OCI-LY7 (cell line): ENCODE data around the gene SNX22. TPM values are rescaled to one million over a fixed set of nuclear protein-coding genes. Genes with fewer than 3 reads are reported as not detected.

Experiments used
- BruUV-seq: library from RNA; stranded (reverse); fragments of 400-500 nt; replicated peaks from 2 replicates; lab custom pipeline; 2021; lab: Mats Ljungman, UMichigan
- CTCF ChIA-PET: fragments of 300-600 bp; sonication (Branson Sonifier 250); formaldehyde crosslinking; loops from one replicate; lab custom pipeline; 2022; ENCODE audit warnings: antibody characterized with exemption; ENCODE audit not compliant: unreplicated experiment; lab: Charles Lee
- POLR2A ChIA-PET: fragments of 300-600 bp; sonication (Branson Sonifier 250); formaldehyde crosslinking; loops from one replicate; lab custom pipeline; 2022; ENCODE audit warnings: antibody characterized with exemption; lab: Charles Lee
- DNase-seq: peaks from one replicate; pipeline ENCODE4 v3.0.0-alpha.2; 2015; ENCODE audit warnings: low spot score
- H2AFZ ChIP-seq: fragments of 200-600 bp; sonication (generic), shearing (Covaris generic); 2 replicates; pipeline ENCODE4 v1.6.1; 2014; ENCODE audit warnings: mild to moderate bottlenecking, antibody characterized with exemption, low read length, moderate library complexity
- H3K27ac ChIP-seq: fragments of 200-600 bp; sonication (generic); 2 replicates; pipeline ENCODE4 v1.5.1; 2014; ENCODE audit warnings: mixed run types, low read depth, mild to moderate bottlenecking, moderate library complexity, low read length, inconsistent platforms; ENCODE audit not compliant: poor library complexity, severe bottlenecking
- H3K36me3 ChIP-seq: fragments of 200-600 bp; sonication (generic); 2 replicates; pipeline ENCODE4 v1.6.1; 2014; ENCODE audit warnings: mild to moderate bottlenecking, antibody characterized with exemption, low read length, moderate library complexity, mixed read lengths; ENCODE audit not compliant: insufficient read depth
- H3K4me1 ChIP-seq: fragments of 200-600 bp; sonication (generic); 2 replicates; pipeline ENCODE4 v1.5.1; 2014; ENCODE audit warnings: mild to moderate bottlenecking, low read length; ENCODE audit not compliant: insufficient read depth, poor library complexity, severe bottlenecking
- H3K4me2 ChIP-seq: fragments of 200-600 bp; sonication (generic); 2 replicates; pipeline ENCODE4 v1.6.1; 2014; ENCODE audit warnings: mild to moderate bottlenecking, low read length
- H3K4me3 ChIP-seq: fragments of 200-600 bp; sonication (generic); 2 replicates; pipeline ENCODE4 v1.5.1; 2014; ENCODE audit warnings: mild to moderate bottlenecking, low read depth, low read length; ENCODE audit not compliant: poor library complexity, severe bottlenecking
- H3K79me2 ChIP-seq: fragments of 200-600 bp; sonication (generic); 2 replicates; pipeline ENCODE4 v1.6.1; 2016; ENCODE audit warnings: low read depth, mild to moderate bottlenecking, low read length, moderate library complexity, mixed read lengths; ENCODE audit not compliant: insufficient read depth
- H3K9me2 ChIP-seq: fragments of 200-600 bp; sonication (generic); 2 replicates; pipeline ENCODE4 v1.6.1; 2016; ENCODE audit warnings: mild to moderate bottlenecking, low read length, mixed read lengths; ENCODE audit not compliant: insufficient read depth
- H3K9me3 ChIP-seq: fragments of 200-600 bp; sonication (generic); 2 replicates; pipeline ENCODE4 v1.6.1; 2014; ENCODE audit warnings: mild to moderate bottlenecking, mixed run types, low read length, mixed read lengths
- H4K20me1 ChIP-seq: fragments of 200-600 bp; sonication (generic); 2 replicates; pipeline ENCODE4 v1.6.1; 2014; ENCODE audit warnings: mild to moderate bottlenecking, antibody characterized with exemption, low read length, moderate library complexity, mixed read lengths; ENCODE audit not compliant: insufficient read depth
- CTCF ChIP-seq: fragments of 200-600 bp; sonication (generic); conservative IDR thresholded peaks from 2 replicates; pipeline ENCODE4 v1.5.1; 2014; ENCODE audit warnings: mild to moderate bottlenecking, antibody characterized with exemption, low read length, moderate library complexity, mixed read lengths
- EZH2phosphoT487 ChIP-seq: fragments of 200-600 bp; sonication (generic); IDR thresholded peaks from 2 replicates; pipeline ENCODE4 v1.6.1; 2018; ENCODE audit warnings: low read depth, borderline replicate concordance, mild to moderate bottlenecking, mixed run types, antibody characterized with exemption, low read length, moderate library complexity, mixed read lengths
- intact Hi-C: fragments of 100-400 bp; cut with micrococcal nuclease; formaldehyde crosslinking; loops from one replicate; pipeline ENCODE4 v1.10.0; 2022; ENCODE audit not compliant: unreplicated experiment
- total RNA-seq, 2 experiments: library from RNA; depleted of rRNA in 1 of 2; stranded (reverse); fragments of >200 nt in 1 of 2; shearing (Covaris generic) in 1 of 2; gene quantifications; 2 replicates each; pipeline ENCODE4 v1.2.3, GENCODE V29; 2014 to 2022

Gene SNX22
- total RNA-seq, 2 experiments from 2014 or later, result 65.7 to 68.8 TPM

DNA sequence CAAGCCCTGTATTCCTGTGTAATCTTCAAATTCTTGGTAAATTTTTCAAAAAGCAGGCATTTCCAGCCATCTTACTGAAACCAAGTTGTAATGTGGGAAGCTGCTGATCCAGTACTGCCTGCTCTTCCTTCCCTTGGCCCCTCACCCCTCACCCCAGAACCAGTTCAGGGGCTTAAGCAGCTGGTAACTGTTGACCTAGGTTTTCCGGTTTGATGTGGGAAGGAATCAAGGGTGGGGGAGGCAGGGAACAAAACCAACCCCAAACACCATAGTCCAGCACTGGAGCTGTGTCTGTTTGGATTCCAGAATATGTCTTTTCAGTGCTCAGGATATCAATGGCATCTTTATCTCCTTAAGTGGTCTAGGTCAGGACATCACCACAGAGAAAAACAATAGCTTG is 29.1 kb upstream of the SNX22 start:
- no peaks in the 10 kb centered on the region for H3K4me1 ChIP-seq
- no peaks in the 10 kb centered on the region for H3K9me2 ChIP-seq
- no peaks in the 10 kb centered on the region for H3K79me2 ChIP-seq
- DNase-seq, result no peak
- H4K20me1 ChIP-seq, result no peaks in the 10 kb centered on the region
- TF ChIP-seq CTCF, result no peak
- no peak for TF ChIP-seq EZH2phosphoT487
- no peak overlapping the region for H3K27ac ChIP-seq
- H3K36me3 ChIP-seq, result peaks cover 86% of the 10 kb centered on the region
- ChIA-PET POLR2A (interaction anchor here (0.6 to 1.2 kb wide), 4 partner anchors 10 to 142 kb away, joined by 3 to 4 read pairs (median 4); no protein-coding TSS in a partner anchor), CTCF (no interaction called here)
- H3K4me3 ChIP-seq, result no peak overlapping the region
- H3K4me2 ChIP-seq, result no peak overlapping the region
- no TSS peak for BruUV-seq
- no peaks in the 10 kb centered on the region for H3K9me3 ChIP-seq
- intact Hi-C loops, result no loop called here
- no peak overlapping the region for H2AFZ ChIP-seq

- CTCF ChIA-PET, result no interaction called here
- DNase-seq, result no peak
- Histone ChIP-seq H2AFZ (no peak overlapping the region), H3K4me2 (no peak overlapping the region), H4K20me1 (no peaks in the 10 kb centered on the region), H3K27ac (no peak overlapping the region), H3K4me3 (no peak overlapping the region), H3K79me2 (no peaks in the 10 kb centered on the region), H3K9me2 (no peaks in the 10 kb centered on the region), H3K9me3 (no peaks in the 10 kb centered on the region), H3K4me1 (no peaks in the 10 kb centered on the region), H3K36me3 (peaks cover 86% of the 10 kb centered on the region)
- intact Hi-C loops, result no loop called here
- no TSS peak for BruUV-seq
- POLR2A ChIA-PET, result interaction anchor here (1.2 kb wide), 2 partner anchors 9 to 30 kb away, joined by 4 read pairs; no protein-coding TSS in a partner anchor
- no peak for TF ChIP-seq CTCF
- no peak for TF ChIP-seq EZH2phosphoT487
Observed at GRCh38 chr15:64122936-64123351, 28.6 kb upstream of the SNX22 start.

DNA sequence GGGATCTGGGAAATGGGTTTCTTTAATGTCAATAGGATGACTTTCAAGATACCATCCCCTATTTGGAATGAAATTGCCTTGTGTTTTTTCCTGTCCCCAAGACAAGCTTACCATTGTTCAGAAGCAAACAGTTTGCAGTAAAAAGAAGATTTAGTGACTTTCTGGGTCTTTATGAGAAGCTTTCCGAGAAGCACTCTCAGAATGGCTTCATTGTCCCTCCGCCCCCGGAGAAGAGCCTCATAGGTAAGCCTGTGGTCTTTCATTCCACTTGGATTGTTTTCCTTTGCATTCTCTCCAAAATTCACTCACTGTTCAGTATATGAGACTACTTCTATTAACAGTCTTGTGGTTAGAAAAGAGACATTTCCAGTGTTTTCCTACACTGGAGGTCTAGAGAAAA is 25.6 kb upstream of the SNX22 start:
- BruUV-seq, result no TSS peak

More for the DNA sequence above, 25.6 kb upstream of the SNX22 start:
- TF ChIP-seq CTCF, result no peak
- TF ChIP-seq EZH2phosphoT487, result no peak
- H3K9me2 ChIP-seq, result no peaks in the 10 kb centered on the region
- CTCF ChIA-PET, result no interaction called here
- no peak overlapping the region for H3K4me2 ChIP-seq
- POLR2A ChIA-PET, result interaction anchor here (0.7 to 1.1 kb wide), 2 partner anchors 15 to 1139 kb away, joined by 5 to 7 read pairs; no protein-coding TSS in a partner anchor
- H3K27ac ChIP-seq, result no peak overlapping the region
- intact Hi-C loops, result no loop called here
- H2AFZ ChIP-seq, result no peak overlapping the region
- no peaks in the 10 kb centered on the region for H3K4me1 ChIP-seq
- H3K4me3 ChIP-seq, result no peak overlapping the region
- no peaks in the 10 kb centered on the region for H4K20me1 ChIP-seq
- H3K9me3 ChIP-seq, result no peaks in the 10 kb centered on the region
- H3K36me3 ChIP-seq, result peaks cover 86% of the 10 kb centered on the region
- H3K79me2 ChIP-seq, result no peaks in the 10 kb centered on the region
- DNase-seq, result no peak
